ENCODE measurements around the gene GNA15.

DNA sequence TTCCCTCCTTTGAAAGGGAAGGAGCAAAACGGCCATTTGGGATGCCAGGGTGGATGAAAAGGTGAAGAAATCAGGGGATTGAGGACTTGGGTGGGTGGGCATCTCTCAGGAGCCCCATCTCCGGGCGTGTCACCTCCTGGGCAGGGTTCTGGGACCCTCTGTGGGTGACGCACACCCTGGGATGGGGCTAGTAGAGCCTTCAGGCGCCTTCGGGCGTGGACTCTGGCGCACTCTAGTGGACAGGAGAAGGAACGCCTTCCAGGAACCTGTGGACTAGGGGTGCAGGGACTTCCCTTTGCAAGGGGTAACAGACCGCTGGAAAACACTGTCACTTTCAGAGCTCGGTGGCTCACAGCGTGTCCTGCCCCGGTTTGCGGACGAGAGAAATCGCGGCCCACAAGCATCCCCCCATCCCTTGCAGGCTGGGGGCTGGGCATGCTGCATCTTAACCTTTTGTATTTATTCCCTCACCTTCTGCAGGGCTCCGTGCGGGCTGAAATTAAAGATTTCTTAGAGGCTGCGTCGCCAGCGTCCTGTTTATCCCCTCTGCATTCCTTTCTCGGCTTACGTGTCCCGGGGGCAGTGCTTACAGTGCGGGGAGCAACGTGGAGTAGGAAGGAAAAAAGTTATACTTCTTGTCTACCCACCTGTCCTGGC is 27.5 kb downstream of the GNA15 start:
- no peak for TF ChIP-seq EZH2 (IDR thresholded peaks at IDR 0.05; ENCODE audit: borderline replicate concordance)
- TF ChIP-seq, protein P1, sequence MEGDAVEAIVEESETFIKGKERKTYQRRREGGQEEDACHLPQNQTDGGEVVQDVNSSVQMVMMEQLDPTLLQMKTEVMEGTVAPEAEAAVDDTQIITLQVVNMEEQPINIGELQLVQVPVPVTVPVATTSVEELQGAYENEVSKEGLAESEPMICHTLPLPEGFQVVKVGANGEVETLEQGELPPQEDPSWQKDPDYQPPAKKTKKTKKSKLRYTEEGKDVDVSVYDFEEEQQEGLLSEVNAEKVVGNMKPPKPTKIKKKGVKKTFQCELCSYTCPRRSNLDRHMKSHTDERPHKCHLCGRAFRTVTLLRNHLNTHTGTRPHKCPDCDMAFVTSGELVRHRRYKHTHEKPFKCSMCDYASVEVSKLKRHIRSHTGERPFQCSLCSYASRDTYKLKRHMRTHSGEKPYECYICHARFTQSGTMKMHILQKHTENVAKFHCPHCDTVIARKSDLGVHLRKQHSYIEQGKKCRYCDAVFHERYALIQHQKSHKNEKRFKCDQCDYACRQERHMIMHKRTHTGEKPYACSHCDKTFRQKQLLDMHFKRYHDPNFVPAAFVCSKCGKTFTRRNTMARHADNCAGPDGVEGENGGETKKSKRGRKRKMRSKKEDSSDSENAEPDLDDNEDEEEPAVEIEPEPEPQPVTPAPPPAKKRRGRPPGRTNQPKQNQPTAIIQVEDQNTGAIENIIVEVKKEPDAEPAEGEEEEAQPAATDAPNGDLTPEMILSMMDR (IDR thresholded peaks at IDR 0.05; ENCODE audit: poor library complexity), result peak; percentile 85
- no peak for TF ChIP-seq EZH2phosphoT487 (IDR thresholded peaks at IDR 0.05; ENCODE audit: low read depth, severe bottlenecking, unreplicated experiment)
